Spleen (tissue), 13 donors: ENCODE measurements around the gene NDUFB10. TPM values are rescaled to one million over a fixed set of nuclear protein-coding genes. Genes with fewer than 3 reads are reported as not detected.

Experiments used
- DNase-seq: peaks from one replicate; pipeline ENCODE4 v3.0.0-alpha.2; 2020
- H3K27ac ChIP-seq, 8 donors: fragments of 200-600 bp; sonication (generic) in 7 of 8; 1 replicate in 4 of 8; 2 replicates in 4 of 8; pipeline versions ENCODE4 v1.5.0 to v1.8.0; 2016 to 2021; ENCODE audit warnings: inconsistent platforms in 4 of 8, mild to moderate bottlenecking in 4 of 8, moderate library complexity in 1 of 8
- H3K27me3 ChIP-seq, 7 donors: fragments of 200-600 bp; sonication (generic) in 6 of 7; replicated peaks in 1 of 7; 1 replicate in 4 of 7; 2 replicates in 3 of 7; pipeline versions ENCODE4 v1.5.0 to v1.8.0; 2016 to 2021; ENCODE audit warnings: inconsistent platforms in 3 of 7, mild to moderate bottlenecking in 1 of 7
- H3K36me3 ChIP-seq, 6 donors: fragments of 200-600 bp; sonication (generic) in 5 of 6; 1 replicate in 4 of 6; 2 replicates in 2 of 6; pipeline versions ENCODE4 v1.5.0 to v1.8.0; 2016 to 2021; ENCODE audit warnings: inconsistent platforms in 2 of 6
- H3K4me1 ChIP-seq, 6 donors: fragments of 200-600 bp; sonication (generic) in 5 of 6; 1 replicate in 3 of 6; 2 replicates in 3 of 6; pipeline versions ENCODE4 v1.5.0 to v1.8.0; 2016 to 2021; ENCODE audit warnings: inconsistent platforms in 3 of 6
- H3K4me3 ChIP-seq, 8 donors: fragments of 200-600 bp; sonication (generic) in 7 of 8; 1 replicate in 4 of 8; 2 replicates in 4 of 8; pipeline versions ENCODE4 v1.5.0 to v1.8.0; 2016 to 2021; ENCODE audit warnings: inconsistent platforms in 4 of 8, mild to moderate bottlenecking in 4 of 8, moderate library complexity in 2 of 8
- H3K9me3 ChIP-seq, 8 donors: fragments of 200-600 bp; sonication (generic) in 7 of 8; 1 replicate in 4 of 8; 2 replicates in 4 of 8; pipeline versions ENCODE4 v1.5.0 to v1.8.0; 2016 to 2021; ENCODE audit warnings: inconsistent platforms in 4 of 8
- POLR2A ChIP-seq, 3 donors: fragments of 450-650 bp; IDR thresholded peaks; one replicate each; pipeline ENCODE4 v1.5.1; 2017; ENCODE audit warnings: antibody characterized with exemption in 3 of 3, mild to moderate bottlenecking in 1 of 3
- POLR2AphosphoS5 ChIP-seq, 3 donors: sonication (generic); formaldehyde crosslinking; IDR thresholded peaks; one replicate each; pipeline ENCODE4 v1.5.1; 2017; ENCODE audit warnings: antibody characterized with exemption in 3 of 3
- WGBS, 5 donors: extraction: QIAGEN DNeasy Blood & Tissue Kit in 3 of 5; methylation state at CpG; one replicate each; pipeline versions ENCODE4 v1.1.5 to v1.1.7; 2013 to 2018; 5-methylcytosine and 5-hydroxymethylcytosine counted together
- intact Hi-C: fragments of 100-400 bp; cut with DNase I; formaldehyde crosslinking; loops from one replicate; pipeline ENCODE4 v1.15.0; 2023; ENCODE audit warnings: low total_unique reads
- long read RNA-seq, 2 donors: transcript quantifications; one replicate each; lab custom pipeline, GENCODE V29; 2026
- polyA plus RNA-seq, 3 donors: library from polyadenylated mRNA; stranded (reverse); fragments of 200-250 nt; gene quantifications; one replicate each; pipeline ENCODE4 v1.2.1, GENCODE V29; 2013
- total RNA-seq, 7 donors: library from RNA; depleted of rRNA in 3 of 7; stranded (reverse); fragments of >200 nt in 3 of 7; fragmentation: NEBNext Ultra II Directional in 4 of 7; extraction: Animal tissue kit (Norgen Biotek cat#: 25700) in 4 of 7; gene quantifications; one replicate each; pipeline versions ENCODE4 v1.1.0 to v1.2.1, GENCODE V29; 2016 to 2021
- TF ChIP-seq, protein P1 (sequence below), 11 experiments: fragments of 200-600 bp in 7 of 11; fragments of 450-650 bp in 4 of 11; sonication (generic) in 4 of 11; IDR thresholded peaks in 8 of 11; conservative IDR thresholded peaks in 3 of 11; 1 replicate in 7 of 11; 2 replicates in 4 of 11; pipeline versions ENCODE4 v1.4.0 to v1.8.0; 2016 to 2021; ENCODE audit warnings: antibody characterized with exemption in 11 of 11, inconsistent platforms in 4 of 11, mild to moderate bottlenecking in 1 of 11
- donor health status: healthy with polysubstance abuse.
- donor health status: DM: no; HTN: no; CAD: no; lungs with moderate emphysema.
- donor health status: DM: no; HTN: no; CAD: no.
- donor health status: Bipolar disorder and iron deficiency.
- donor health status: healthy.
- donor health status: DM: no; HTN: no; CAD: no.
- donor health status: DM: yes; HTN: yes; CAD: no.

The NDUFB10 gene
- total RNA-seq = 100 to 1,000 TPM in 3 of 7 donors, 10 to 100 TPM in 4; 69.3 to 225 (median 87.4) TPM
- polyA plus RNA-seq = 100 to 1,000 TPM; 155 to 162 (median 159) TPM
- long read RNA-seq, donor 1, transcript NDUFB10-202 (3 exons, 830 nt) = minor isoform, 9 of 80 reads
- long read RNA-seq, donor 1, transcript NDUFB10-201 (4 exons, 705 nt) = major isoform, 60 of 80 reads
- long read RNA-seq, donor 1, transcript NDUFB10-205 (4 exons, 495 nt) = minor isoform, 6 of 80 reads
- long read RNA-seq, donor 1, partial matches to known transcripts = 0 of 80 reads
- long read RNA-seq, donor 1, other reads (novel, unspliced or antisense) = 0 of 80 reads
- long read RNA-seq, donor 2, transcript NDUFB10-201 (4 exons, 705 nt) = major isoform, 51 of 4,407 reads
- long read RNA-seq, donor 2, transcript NDUFB10-203 (2 exons, 958 nt) = minor isoform, 6 of 4,407 reads
- long read RNA-seq, donor 2, transcript NDUFB10-202 (3 exons, 830 nt) = minor isoform, 5 of 4,407 reads
- long read RNA-seq, donor 2, partial matches to known transcripts = 3,184 of 4,407 reads
- long read RNA-seq, donor 2, other reads (novel, unspliced or antisense) = 1,160 of 4,407 reads

DNA sequence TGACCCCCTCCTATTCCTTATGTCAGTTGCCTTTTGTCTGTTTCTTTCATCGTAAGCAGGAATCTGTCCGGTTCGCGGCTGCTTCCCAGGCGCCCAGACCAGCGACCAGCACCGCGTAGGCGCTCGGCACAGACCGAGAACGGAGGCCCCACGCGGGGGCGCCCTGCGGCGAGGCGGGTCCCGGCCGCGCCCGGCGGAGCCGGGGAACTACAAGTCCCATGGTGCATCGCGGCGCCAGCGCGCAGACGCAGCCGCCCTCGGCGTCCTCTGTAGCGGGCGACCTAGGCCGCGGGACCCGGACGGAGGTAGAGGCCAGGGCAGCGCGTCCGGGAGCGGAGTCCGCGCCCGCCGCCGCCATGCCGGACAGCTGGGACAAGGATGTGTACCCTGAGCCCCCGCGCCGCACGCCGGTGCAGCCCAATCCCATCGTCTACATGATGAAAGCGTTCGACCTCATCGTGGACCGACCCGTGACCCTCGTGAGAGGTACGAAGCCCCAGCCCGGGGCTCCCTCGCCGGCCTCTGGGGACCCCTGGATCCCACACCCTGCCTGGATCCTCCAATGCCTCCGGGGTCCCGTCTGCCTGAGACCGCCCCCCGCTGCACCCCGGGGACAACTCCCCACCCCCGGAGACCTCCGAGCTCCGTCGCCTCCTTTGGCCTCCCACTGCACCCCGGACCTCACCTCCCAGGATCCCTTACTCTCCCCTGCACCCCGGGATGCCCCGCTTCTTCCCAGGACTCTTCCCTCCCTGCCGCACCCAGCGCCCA lies at the start of gene NDUFB10:
TSS of gene NDUFB10 (plus strand) at position 270 of the 771 bp plus-strand sequence. CDS start at position 357, 87 bp downstream.
- TF ChIP-seq, protein P1, sequence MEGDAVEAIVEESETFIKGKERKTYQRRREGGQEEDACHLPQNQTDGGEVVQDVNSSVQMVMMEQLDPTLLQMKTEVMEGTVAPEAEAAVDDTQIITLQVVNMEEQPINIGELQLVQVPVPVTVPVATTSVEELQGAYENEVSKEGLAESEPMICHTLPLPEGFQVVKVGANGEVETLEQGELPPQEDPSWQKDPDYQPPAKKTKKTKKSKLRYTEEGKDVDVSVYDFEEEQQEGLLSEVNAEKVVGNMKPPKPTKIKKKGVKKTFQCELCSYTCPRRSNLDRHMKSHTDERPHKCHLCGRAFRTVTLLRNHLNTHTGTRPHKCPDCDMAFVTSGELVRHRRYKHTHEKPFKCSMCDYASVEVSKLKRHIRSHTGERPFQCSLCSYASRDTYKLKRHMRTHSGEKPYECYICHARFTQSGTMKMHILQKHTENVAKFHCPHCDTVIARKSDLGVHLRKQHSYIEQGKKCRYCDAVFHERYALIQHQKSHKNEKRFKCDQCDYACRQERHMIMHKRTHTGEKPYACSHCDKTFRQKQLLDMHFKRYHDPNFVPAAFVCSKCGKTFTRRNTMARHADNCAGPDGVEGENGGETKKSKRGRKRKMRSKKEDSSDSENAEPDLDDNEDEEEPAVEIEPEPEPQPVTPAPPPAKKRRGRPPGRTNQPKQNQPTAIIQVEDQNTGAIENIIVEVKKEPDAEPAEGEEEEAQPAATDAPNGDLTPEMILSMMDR (IDR thresholded peaks at IDR 0.05 in 8 of 11, conservative IDR thresholded peaks at IDR 0.05 in 3 of 11) = peak; percentile 36 to 92 (median 80)
- peak; percentile 95 to 98 (median 97) for TF ChIP-seq POLR2AphosphoS5 (IDR thresholded peaks at IDR 0.05)
- TF ChIP-seq POLR2A (IDR thresholded peaks at IDR 0.05) = peak; percentile 71 to 92 (median 71)
- Histone ChIP-seq H3K9me3 (no peaks in the 10 kb centered on the region), H3K27me3 (peaks cover 0 to 6% (median 0%) of the 10 kb centered on the region in 7 donors), H3K4me3 (peak within 1 kb of the TSS; percentile 66 to 95 (median 80)), H3K4me1 (peaks cover 20 to 60% (median 53%) of the 10 kb centered on the region in 6 donors), H3K27ac (peak within 1 kb of the TSS; percentile 71 to 99 (median 88)), H3K36me3 (peaks cover 0 to 33% (median 26%) of the 10 kb centered on the region in 6 donors)
- peak; percentile 99 for DNase-seq
- WGBS, 5 donors = 0 to 1% (median 1%) methylated on average over 38 to 79 of the region's 79 CpGs
- intact Hi-C loops = no loop called here

DNA sequence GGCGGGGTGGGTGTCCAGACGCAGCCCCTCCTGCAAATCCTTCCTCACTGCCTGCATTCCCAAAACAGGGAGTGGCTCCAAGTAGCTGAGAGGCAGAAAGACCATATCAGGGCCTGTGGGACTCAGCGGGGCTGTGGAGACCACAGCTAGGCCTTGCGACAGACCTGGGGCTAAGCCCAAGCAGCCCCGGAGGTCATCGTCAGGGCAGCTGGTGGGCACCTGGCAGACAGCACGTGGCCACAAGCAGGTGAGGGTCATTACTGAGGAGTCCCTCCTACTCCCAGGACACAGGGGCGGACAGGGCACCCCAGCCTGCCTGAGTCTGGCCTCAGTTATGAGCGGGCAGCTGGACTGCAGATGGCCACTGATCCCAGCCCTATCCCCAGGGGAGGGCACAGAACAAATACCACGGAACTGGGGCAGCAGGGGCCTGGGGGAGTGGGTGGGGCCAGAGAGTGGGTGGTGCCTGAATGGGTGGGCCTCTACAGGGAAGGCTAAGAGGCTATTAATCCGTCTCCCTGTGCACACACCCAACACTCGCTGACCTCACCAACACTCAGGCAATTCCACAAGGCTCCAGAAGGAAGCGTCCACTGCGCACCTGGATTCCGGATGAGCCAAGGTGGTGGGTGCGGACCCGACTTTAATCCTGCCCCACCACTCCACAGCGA lies 49.6 kb upstream of the NDUFB10 start:
- H3K4me3 ChIP-seq = no peak overlapping the region
- H3K9me3 ChIP-seq = no peaks in the 10 kb centered on the region
- H3K27me3 ChIP-seq = peaks cover 0 to 77% (median 30%) of the 10 kb centered on the region in 7 donors
- WGBS, 5 donors = 67 to 86% (median 83%) methylated on average over 12 to 18 of the region's 18 CpGs
- TF ChIP-seq POLR2A (IDR thresholded peaks at IDR 0.05) = no peak
- TF ChIP-seq, protein P1 (IDR thresholded peaks at IDR 0.05 in 8 of 11, conservative IDR thresholded peaks at IDR 0.05 in 3 of 11) = no peak
- no peak for TF ChIP-seq POLR2AphosphoS5 (IDR thresholded peaks at IDR 0.05)
- no peak for DNase-seq
- intact Hi-C loops = no loop called here
- H3K36me3 ChIP-seq = no peaks in the 10 kb centered on the region
- peaks cover 0 to 9% (median 0%) of the 10 kb centered on the region in 6 donors for H3K4me1 ChIP-seq
- H3K27ac ChIP-seq = no peak overlapping the region

DNA sequence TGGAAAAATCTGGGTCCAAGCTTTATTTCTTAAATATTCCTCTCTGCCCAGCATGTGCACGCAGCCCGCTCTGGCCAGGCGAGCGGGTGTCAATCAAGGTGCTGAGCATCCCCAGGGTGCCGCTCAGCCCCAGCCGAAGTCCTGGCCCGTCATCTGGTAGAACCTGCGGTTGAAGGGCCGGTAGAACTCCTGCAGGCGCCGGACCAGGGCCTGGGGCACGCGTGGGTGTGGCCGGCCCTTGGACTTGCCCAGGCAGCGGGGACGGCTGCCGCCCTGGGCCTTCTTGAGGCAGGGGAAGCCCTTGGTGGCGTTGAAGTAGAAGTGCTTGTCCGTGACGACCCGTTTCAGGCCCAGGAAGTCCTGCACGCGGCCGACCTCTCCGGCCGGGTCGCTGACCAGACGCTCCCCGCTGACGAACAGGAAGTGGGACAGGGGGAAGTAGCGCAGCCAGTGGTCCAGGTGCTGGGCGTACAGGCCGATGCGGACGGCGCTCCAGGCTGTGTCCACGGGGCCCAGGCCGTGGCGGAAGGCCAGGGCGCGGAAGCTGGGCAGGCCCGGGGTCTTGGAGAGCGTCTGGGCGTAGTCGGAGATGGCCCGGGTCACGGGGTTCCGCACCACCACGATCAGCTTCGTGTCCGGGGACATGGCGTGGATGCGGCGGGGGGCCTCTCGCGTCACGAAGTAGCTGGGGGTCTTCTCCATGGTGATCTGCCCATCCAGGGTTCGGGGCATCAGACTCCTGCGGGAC lies 47.7 kb upstream of the NDUFB10 start:
- H3K9me3 ChIP-seq = no peaks in the 10 kb centered on the region
- 84 to 90% (median 87%) methylated on average over 51 to 59 of the region's 59 CpGs for WGBS, 5 donors
- H3K4me1 ChIP-seq = peaks cover 0 to 9% (median 0%) of the 10 kb centered on the region in 6 donors
- TF ChIP-seq POLR2A (IDR thresholded peaks at IDR 0.05) = no peak
- TF ChIP-seq POLR2AphosphoS5 (IDR thresholded peaks at IDR 0.05) = no peak
- TF ChIP-seq, protein P1 (IDR thresholded peaks at IDR 0.05 in 8 of 11, conservative IDR thresholded peaks at IDR 0.05 in 3 of 11) = no peak
- H3K36me3 ChIP-seq = no peaks in the 10 kb centered on the region
- no peak overlapping the region for H3K4me3 ChIP-seq
- H3K27me3 ChIP-seq = peaks cover 0 to 82% (median 27%) of the 10 kb centered on the region in 7 donors
- intact Hi-C loops = no loop called here
- DNase-seq = no peak
- H3K27ac ChIP-seq = no peak overlapping the region
